Spleen (tissue), 11 donors: ENCODE data around the gene WDFY4. TPM values are rescaled to one million over a fixed set of nuclear protein-coding genes. Genes with fewer than 3 reads are reported as not detected.

Source experiments
- DNase-seq: peaks from one replicate; pipeline ENCODE4 v3.0.0-alpha.2; 2020
- H3K27ac ChIP-seq, 8 donors: fragments of 200-600 bp; sonication (generic) in 7 of 8; 1 replicate in 4 of 8; 2 replicates in 4 of 8; pipeline versions ENCODE4 v1.5.0 to v1.8.0; 2016 to 2021; ENCODE audit warnings: inconsistent platforms in 4 of 8, mild to moderate bottlenecking in 4 of 8, moderate library complexity in 1 of 8
- H3K27me3 ChIP-seq, 7 donors: fragments of 200-600 bp; sonication (generic) in 6 of 7; replicated peaks in 1 of 7; 1 replicate in 4 of 7; 2 replicates in 3 of 7; pipeline versions ENCODE4 v1.5.0 to v1.8.0; 2016 to 2021; ENCODE audit warnings: inconsistent platforms in 3 of 7, mild to moderate bottlenecking in 1 of 7
- H3K36me3 ChIP-seq, 6 donors: fragments of 200-600 bp; sonication (generic) in 5 of 6; 1 replicate in 4 of 6; 2 replicates in 2 of 6; pipeline versions ENCODE4 v1.5.0 to v1.8.0; 2016 to 2021; ENCODE audit warnings: inconsistent platforms in 2 of 6
- H3K4me1 ChIP-seq, 6 donors: fragments of 200-600 bp; sonication (generic) in 5 of 6; 1 replicate in 3 of 6; 2 replicates in 3 of 6; pipeline versions ENCODE4 v1.5.0 to v1.8.0; 2016 to 2021; ENCODE audit warnings: inconsistent platforms in 3 of 6
- H3K4me3 ChIP-seq, 8 donors: fragments of 200-600 bp; sonication (generic) in 7 of 8; 1 replicate in 4 of 8; 2 replicates in 4 of 8; pipeline versions ENCODE4 v1.5.0 to v1.8.0; 2016 to 2021; ENCODE audit warnings: inconsistent platforms in 4 of 8, mild to moderate bottlenecking in 4 of 8, moderate library complexity in 2 of 8
- H3K9me3 ChIP-seq, 8 donors: fragments of 200-600 bp; sonication (generic) in 7 of 8; 1 replicate in 4 of 8; 2 replicates in 4 of 8; pipeline versions ENCODE4 v1.5.0 to v1.8.0; 2016 to 2021; ENCODE audit warnings: inconsistent platforms in 4 of 8
- POLR2A ChIP-seq, 3 donors: fragments of 450-650 bp; IDR thresholded peaks; one replicate each; pipeline ENCODE4 v1.5.1; 2017; ENCODE audit warnings: antibody characterized with exemption in 3 of 3, mild to moderate bottlenecking in 1 of 3
- POLR2AphosphoS5 ChIP-seq, 3 donors: sonication (generic); formaldehyde crosslinking; IDR thresholded peaks; one replicate each; pipeline ENCODE4 v1.5.1; 2017; ENCODE audit warnings: antibody characterized with exemption in 3 of 3
- WGBS, 5 donors: extraction: QIAGEN DNeasy Blood & Tissue Kit in 3 of 5; methylation state at CpG; one replicate each; pipeline versions ENCODE4 v1.1.5 to v1.1.7; 2013 to 2018; 5-methylcytosine and 5-hydroxymethylcytosine counted together
- intact Hi-C: fragments of 100-400 bp; cut with DNase I; formaldehyde crosslinking; loops from one replicate; pipeline ENCODE4 v1.15.0; 2023; ENCODE audit warnings: low total_unique reads
- polyA plus RNA-seq, 3 donors: library from polyadenylated mRNA; stranded (reverse); fragments of 200-250 nt; gene quantifications; one replicate each; pipeline ENCODE4 v1.2.1, GENCODE V29; 2013
- total RNA-seq, 7 donors: library from RNA; depleted of rRNA in 3 of 7; stranded (reverse); fragments of >200 nt in 3 of 7; fragmentation: NEBNext Ultra II Directional in 4 of 7; extraction: Animal tissue kit (Norgen Biotek cat#: 25700) in 4 of 7; gene quantifications; one replicate each; pipeline versions ENCODE4 v1.1.0 to v1.2.1, GENCODE V29; 2016 to 2021
- TF ChIP-seq, protein P1 (sequence below), 11 experiments: fragments of 200-600 bp in 7 of 11; fragments of 450-650 bp in 4 of 11; sonication (generic) in 4 of 11; IDR thresholded peaks in 8 of 11; conservative IDR thresholded peaks in 3 of 11; 1 replicate in 7 of 11; 2 replicates in 4 of 11; pipeline versions ENCODE4 v1.4.0 to v1.8.0; 2016 to 2021; ENCODE audit warnings: antibody characterized with exemption in 11 of 11, inconsistent platforms in 4 of 11, mild to moderate bottlenecking in 1 of 11
- donor health status: healthy with polysubstance abuse.
- donor health status: DM: no; HTN: no; CAD: no; lungs with moderate emphysema.
- donor health status: DM: no; HTN: no; CAD: no.
- donor health status: Bipolar disorder and iron deficiency.
- donor health status: healthy.
- donor health status: DM: no; HTN: no; CAD: no.
- donor health status: DM: yes; HTN: yes; CAD: no.

The WDFY4 gene
- total and polyA plus RNA-seq, 10 donors, result 31.7 to 120 (median 88.9) TPM

DNA sequence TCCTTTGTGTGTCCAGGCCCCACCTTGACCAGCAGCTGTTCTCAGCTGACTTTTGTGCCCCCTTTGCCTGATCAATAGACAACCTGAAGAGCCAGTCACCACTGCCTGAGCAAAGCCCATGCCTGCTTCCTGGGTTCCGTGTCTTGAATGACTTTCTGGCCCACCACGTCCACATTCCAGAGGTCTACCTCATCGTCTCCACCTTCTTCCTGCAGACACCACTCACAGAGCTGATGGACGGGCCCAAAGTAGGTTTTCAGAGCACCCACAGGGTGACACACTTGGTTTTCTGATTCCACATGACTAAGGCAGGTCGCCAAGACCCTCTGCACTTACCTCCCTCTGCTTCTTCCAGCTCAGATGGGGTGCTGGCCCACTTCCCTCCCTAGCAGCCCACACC is 126.8 kb downstream of the WDFY4 start:
- TF ChIP-seq, protein P1, sequence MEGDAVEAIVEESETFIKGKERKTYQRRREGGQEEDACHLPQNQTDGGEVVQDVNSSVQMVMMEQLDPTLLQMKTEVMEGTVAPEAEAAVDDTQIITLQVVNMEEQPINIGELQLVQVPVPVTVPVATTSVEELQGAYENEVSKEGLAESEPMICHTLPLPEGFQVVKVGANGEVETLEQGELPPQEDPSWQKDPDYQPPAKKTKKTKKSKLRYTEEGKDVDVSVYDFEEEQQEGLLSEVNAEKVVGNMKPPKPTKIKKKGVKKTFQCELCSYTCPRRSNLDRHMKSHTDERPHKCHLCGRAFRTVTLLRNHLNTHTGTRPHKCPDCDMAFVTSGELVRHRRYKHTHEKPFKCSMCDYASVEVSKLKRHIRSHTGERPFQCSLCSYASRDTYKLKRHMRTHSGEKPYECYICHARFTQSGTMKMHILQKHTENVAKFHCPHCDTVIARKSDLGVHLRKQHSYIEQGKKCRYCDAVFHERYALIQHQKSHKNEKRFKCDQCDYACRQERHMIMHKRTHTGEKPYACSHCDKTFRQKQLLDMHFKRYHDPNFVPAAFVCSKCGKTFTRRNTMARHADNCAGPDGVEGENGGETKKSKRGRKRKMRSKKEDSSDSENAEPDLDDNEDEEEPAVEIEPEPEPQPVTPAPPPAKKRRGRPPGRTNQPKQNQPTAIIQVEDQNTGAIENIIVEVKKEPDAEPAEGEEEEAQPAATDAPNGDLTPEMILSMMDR (IDR thresholded peaks at IDR 0.05 in 8 of 11, conservative IDR thresholded peaks at IDR 0.05 in 3 of 11), result no peak
- no peak for TF ChIP-seq POLR2AphosphoS5 (IDR thresholded peaks at IDR 0.05)
- TF ChIP-seq POLR2A (IDR thresholded peaks at IDR 0.05), result no peak
- Histone ChIP-seq H3K4me1 (peaks cover 0 to 6% (median 0%) of the 10 kb centered on the region in 6 donors), H3K27me3 (no peaks in the 10 kb centered on the region), H3K27ac (no peak overlapping the region), H3K9me3 (no peaks in the 10 kb centered on the region), H3K36me3 (peaks cover 0 to 86% (median 30%) of the 10 kb centered on the region in 6 donors), H3K4me3 (no peak overlapping the region)
- intact Hi-C loops, result no loop called here
- DNase-seq, result no peak
- WGBS, 5 donors, result 84 to 92% (median 90%) methylated on average over 5 of the region's 5 CpGs

GRCh38 chr10:48811917-48812316 is 127.2 kb downstream of the WDFY4 start:
- Histone ChIP-seq H3K36me3 (peaks cover 0 to 84% (median 30%) of the 10 kb centered on the region in 6 donors), H3K9me3 (no peaks in the 10 kb centered on the region), H3K27ac (no peak overlapping the region), H3K4me3 (no peak overlapping the region), H3K4me1 (peaks cover 0 to 3% (median 0%) of the 10 kb centered on the region in 6 donors), H3K27me3 (no peaks in the 10 kb centered on the region)
- no peak for DNase-seq
- TF ChIP-seq POLR2A (IDR thresholded peaks at IDR 0.05), result no peak
- intact Hi-C loops, result no loop called here
- WGBS, 5 donors, result 91 to 99% (median 97%) methylated on average over 4 of the region's 4 CpGs

DNA sequence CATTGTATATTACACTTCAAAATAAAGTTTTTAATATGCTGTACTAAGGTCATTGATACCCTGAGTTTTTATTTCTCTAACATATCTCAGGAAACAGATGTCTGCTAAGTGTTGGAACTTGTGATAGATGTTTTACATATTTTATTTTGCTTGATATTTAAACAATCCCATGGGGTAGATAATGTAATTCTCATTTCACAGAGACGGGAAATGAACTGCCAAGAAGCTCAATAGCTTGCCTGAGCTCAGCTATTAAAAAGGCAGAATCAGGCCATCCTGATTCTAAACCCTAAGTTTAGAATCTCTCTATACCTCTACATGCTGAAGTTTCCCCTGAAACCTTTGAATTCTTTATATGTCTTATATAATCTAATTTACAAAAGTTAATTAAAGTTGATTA is 128.6 kb downstream of the WDFY4 start:
- intact Hi-C loops, result no loop called here
- Histone ChIP-seq H3K36me3 (peaks cover 0 to 84% (median 30%) of the 10 kb centered on the region in 6 donors), H3K9me3 (no peaks in the 10 kb centered on the region), H3K27ac (no peak overlapping the region), H3K27me3 (no peaks in the 10 kb centered on the region), H3K4me3 (no peak overlapping the region), H3K4me1 (no peaks in the 10 kb centered on the region)
- DNase-seq, result no peak
- TF ChIP-seq, protein P1 (IDR thresholded peaks at IDR 0.05 in 8 of 11, conservative IDR thresholded peaks at IDR 0.05 in 3 of 11), result no peak
- TF ChIP-seq POLR2A (IDR thresholded peaks at IDR 0.05) (no peak), POLR2AphosphoS5 (IDR thresholded peaks at IDR 0.05) (no peak)
- WGBS, 5 donors, result 60 to 73% (median 69%) methylated on average over 1 of the region's 1 CpG

DNA sequence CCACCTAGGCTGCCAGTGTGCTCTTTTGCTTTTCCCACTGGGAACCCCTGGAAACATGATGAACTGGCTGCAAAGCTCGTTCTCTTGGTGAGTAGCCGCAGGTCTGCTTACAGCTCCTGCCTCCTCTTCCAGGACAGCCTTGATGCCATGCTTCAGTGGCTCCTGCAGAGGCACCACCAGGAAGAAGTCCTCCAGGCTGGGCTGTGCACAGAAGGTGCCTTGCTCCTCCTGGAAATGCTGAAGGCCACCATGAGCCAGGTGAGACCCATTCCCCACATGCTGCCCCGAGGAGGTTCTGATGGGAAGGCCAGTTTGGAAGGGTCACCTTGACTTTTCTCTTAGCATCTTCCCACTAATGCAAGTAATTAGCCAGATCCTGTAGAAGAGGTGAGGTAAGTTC is 129.2 kb downstream of the WDFY4 start:
- TF ChIP-seq POLR2AphosphoS5 (IDR thresholded peaks at IDR 0.05), result no peak
- TF ChIP-seq, protein P1 (IDR thresholded peaks at IDR 0.05 in 8 of 11, conservative IDR thresholded peaks at IDR 0.05 in 3 of 11), result no peak
- no peak for TF ChIP-seq POLR2A (IDR thresholded peaks at IDR 0.05)
- no peaks in the 10 kb centered on the region for H3K9me3 ChIP-seq
- intact Hi-C loops, result no loop called here
- peaks cover 0 to 84% (median 29%) of the 10 kb centered on the region in 6 donors for H3K36me3 ChIP-seq
- no peak overlapping the region for H3K4me3 ChIP-seq
- H3K4me1 ChIP-seq, result no peaks in the 10 kb centered on the region
- no peak overlapping the region for H3K27ac ChIP-seq
- no peak for DNase-seq
- no peaks in the 10 kb centered on the region for H3K27me3 ChIP-seq
- WGBS, 5 donors, result 89 to 97% (median 94%) methylated on average over 3 of the region's 3 CpGs

- 79 to 94% (median 83%) methylated on average over 1 of the region's 1 CpG for WGBS, 5 donors
Measured at GRCh38 chr10:48814933-48815332, 130.3 kb downstream of the WDFY4 start.

More at GRCh38 chr10:48814933-48815332, 130.3 kb downstream of the WDFY4 start:
- Histone ChIP-seq H3K9me3 (no peaks in the 10 kb centered on the region), H3K36me3 (peaks cover 0 to 84% (median 27%) of the 10 kb centered on the region in 6 donors), H3K27ac (no peak overlapping the region), H3K4me1 (no peaks in the 10 kb centered on the region), H3K27me3 (no peaks in the 10 kb centered on the region), H3K4me3 (no peak overlapping the region)
- intact Hi-C loops, result no loop called here
- TF ChIP-seq POLR2AphosphoS5 (IDR thresholded peaks at IDR 0.05), result no peak
- TF ChIP-seq POLR2A (IDR thresholded peaks at IDR 0.05), result no peak
- TF ChIP-seq, protein P1 (IDR thresholded peaks at IDR 0.05 in 8 of 11, conservative IDR thresholded peaks at IDR 0.05 in 3 of 11), result no peak
- no peak for DNase-seq
